ENCODE results near the gene NAA16. TPM values are rescaled to one million over a fixed set of nuclear protein-coding genes. Genes with fewer than 3 reads are reported as not detected.
A peak's percentile ranks its signal among the peaks of the same experiment; 100 is the strongest.
"Not testable (repeated sequence)": the region's sequence is repeated elsewhere in the genome, so short reads cannot be mapped to it uniquely, and the experiment has no call there.

NAA16 gene
- total and polyA plus RNA-seq, 2 donors (not counting 1 experiment from before 2014, with no cell fraction given): 14.3 to 33.5 TPM

DNA sequence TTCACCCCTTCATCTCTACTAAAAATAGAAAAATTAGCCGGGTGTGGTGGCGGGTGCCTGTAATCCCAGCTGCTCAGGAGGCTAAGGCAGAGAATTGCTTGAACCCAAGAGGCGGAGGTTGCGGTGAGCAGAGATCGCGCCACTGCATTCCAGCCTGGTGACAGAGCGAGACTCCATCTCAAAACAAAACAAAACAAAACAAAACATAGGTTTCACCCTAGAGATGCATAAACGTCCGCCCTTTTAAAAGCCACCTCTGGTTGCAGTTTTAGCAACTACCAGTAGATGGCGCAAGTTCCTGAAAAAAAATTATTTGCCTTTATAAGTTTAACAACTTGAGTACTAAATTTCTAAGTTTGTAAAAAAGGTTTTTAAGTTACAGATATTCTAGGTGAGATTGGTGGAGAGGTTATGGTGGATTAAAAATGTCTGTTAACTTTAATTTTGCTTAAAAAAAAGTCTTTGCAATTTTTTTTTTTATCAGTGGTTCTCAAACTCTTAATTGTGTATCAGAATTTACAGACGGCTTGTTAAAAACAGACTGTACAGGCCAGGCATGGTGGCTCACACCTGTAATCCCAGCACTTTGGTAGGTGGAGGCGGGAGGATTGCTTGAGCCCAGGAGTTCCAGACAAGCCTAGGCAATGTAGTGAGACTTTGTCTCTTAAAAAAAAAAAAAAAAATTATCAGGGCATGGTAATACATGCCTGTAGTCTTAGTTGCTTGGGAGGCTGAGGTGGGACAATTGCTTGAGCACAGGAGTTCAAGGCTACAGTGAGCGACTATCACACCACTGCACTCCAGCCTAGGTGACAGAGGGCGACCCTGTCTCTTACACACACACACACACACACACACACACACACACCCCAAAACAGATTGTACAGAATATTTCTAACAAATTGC, 42.1 kb downstream of the NAA16 start:
- Histone ChIP-seq H3K4me3 (ENCODE audit: control extremely low read depth in 1 of 5, extremely low read depth in 1 of 5, insufficient read depth in 1 of 5, low read depth in 2 of 5, low read length in 4 of 5) (no peak overlapping the region), H3K27me3 (replicated peaks in 1 of 4; ENCODE audit: control extremely low read depth in 1 of 4, control insufficient read depth in 3 of 4, insufficient read depth in 4 of 4, low read length in 3 of 4) (no peaks in the 10 kb centered on the region), H3K9ac (ENCODE audit: low read length) (no peak overlapping the region), H2AFZ (ENCODE audit: insufficient read depth, low read depth, low read length, poor library complexity, severe bottlenecking) (no peak overlapping the region), H4K20me1 (ENCODE audit: control insufficient read depth, insufficient read depth, low read length, poor library complexity, severe bottlenecking) (no peaks in the 10 kb centered on the region), H3K9me3 (ENCODE audit: control extremely low read depth in 1 of 3, control insufficient read depth in 2 of 3, insufficient read depth in 1 of 3, low read length in 2 of 3) (no peaks in the 10 kb centered on the region), H3K27ac (ENCODE audit: low read length in 2 of 2) (no peak overlapping the region), H3K79me2 (ENCODE audit: control insufficient read depth, insufficient read depth, low read length) (no peaks in the 10 kb centered on the region), H3K4me1 (ENCODE audit: control insufficient read depth in 2 of 2, insufficient read depth in 2 of 2, low read length in 2 of 2) (no peaks in the 10 kb centered on the region), H3K36me3 (replicated peaks in 1 of 2; ENCODE audit: control extremely low read depth in 1 of 2, control insufficient read depth in 1 of 2, extremely low read depth in 1 of 2, insufficient read depth in 2 of 2, low read length in 1 of 2) (peaks cover 2 to 23% of the 10 kb centered on the region in 2 experiments), H3K4me2 (replicated peaks; ENCODE audit: low read depth, low read length, poor library complexity, severe bottlenecking) (no peak overlapping the region)
- H3K4me3 Mint-ChIP-seq: no peak overlapping the region
- intact Hi-C loops (cut with micrococcal nuclease): loop anchor here (1.0 to 10.0 kb wide), 2 partner anchors 552 to 757 kb away; no protein-coding TSS in a partner anchor
- H3K27ac Mint-ChIP-seq: no peak overlapping the region
- peak; percentile 53 for ATAC-seq (ENCODE audit: low read depth)
- no peaks in the 10 kb centered on the region for H3K27me3 Mint-ChIP-seq
- H3K9me3 Mint-ChIP-seq (ENCODE audit: insufficient read depth): no peaks in the 10 kb centered on the region
- TF ChIP-seq EZH2 (IDR thresholded peaks at IDR 0.05; ENCODE audit: borderline replicate concordance, insufficient read depth, low read depth, low read length, poor library complexity, severe bottlenecking): no peak
- TF ChIP-seq, protein P1, sequence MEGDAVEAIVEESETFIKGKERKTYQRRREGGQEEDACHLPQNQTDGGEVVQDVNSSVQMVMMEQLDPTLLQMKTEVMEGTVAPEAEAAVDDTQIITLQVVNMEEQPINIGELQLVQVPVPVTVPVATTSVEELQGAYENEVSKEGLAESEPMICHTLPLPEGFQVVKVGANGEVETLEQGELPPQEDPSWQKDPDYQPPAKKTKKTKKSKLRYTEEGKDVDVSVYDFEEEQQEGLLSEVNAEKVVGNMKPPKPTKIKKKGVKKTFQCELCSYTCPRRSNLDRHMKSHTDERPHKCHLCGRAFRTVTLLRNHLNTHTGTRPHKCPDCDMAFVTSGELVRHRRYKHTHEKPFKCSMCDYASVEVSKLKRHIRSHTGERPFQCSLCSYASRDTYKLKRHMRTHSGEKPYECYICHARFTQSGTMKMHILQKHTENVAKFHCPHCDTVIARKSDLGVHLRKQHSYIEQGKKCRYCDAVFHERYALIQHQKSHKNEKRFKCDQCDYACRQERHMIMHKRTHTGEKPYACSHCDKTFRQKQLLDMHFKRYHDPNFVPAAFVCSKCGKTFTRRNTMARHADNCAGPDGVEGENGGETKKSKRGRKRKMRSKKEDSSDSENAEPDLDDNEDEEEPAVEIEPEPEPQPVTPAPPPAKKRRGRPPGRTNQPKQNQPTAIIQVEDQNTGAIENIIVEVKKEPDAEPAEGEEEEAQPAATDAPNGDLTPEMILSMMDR (IDR thresholded peaks at IDR 0.05): peak; percentile 94
- CTCF ChIA-PET: interaction anchor here (0.6 to 2.1 kb wide), 3 partner anchors 98 to 1779 kb away, joined by 3 to 14 read pairs (median 4); no protein-coding TSS in a partner anchor
- 42% methylated on average over 6 of the region's 14 CpGs for WGBS (ENCODE audit: insufficient coverage)
- POLR2A ChIA-PET: no interaction called here
- peaks cover 4% of the 10 kb centered on the region for H3K4me1 Mint-ChIP-seq
- peak; percentile 69 for DNase-seq

DNA sequence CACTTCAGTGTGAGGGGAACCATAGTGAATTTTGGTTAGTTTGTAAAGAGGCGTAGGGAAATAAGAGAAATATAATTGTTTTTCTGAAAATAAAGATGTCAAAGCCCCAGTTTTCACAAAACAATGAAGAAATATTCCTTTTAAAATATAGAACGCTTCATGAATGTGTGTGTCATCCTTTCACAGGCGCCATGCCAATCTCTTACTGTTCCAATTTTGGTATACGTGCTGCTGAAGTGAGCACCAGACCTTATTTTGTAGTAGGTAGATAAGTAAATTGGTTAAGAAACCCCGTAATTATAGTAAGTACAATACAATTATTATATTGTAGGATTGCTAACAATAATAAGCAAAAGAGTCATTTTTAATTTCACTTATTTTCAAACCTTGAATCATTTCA, 43.3 kb downstream of the NAA16 start:
- POLR2A ChIA-PET: no interaction called here
- no CpG with 5 or more reads among the region's 5 CpGs for WGBS (ENCODE audit: insufficient coverage)
- Mint-ChIP-seq H3K4me1 (peaks cover 4% of the 10 kb centered on the region), H3K9me3 (ENCODE audit: insufficient read depth) (no peaks in the 10 kb centered on the region), H3K27me3 (no peaks in the 10 kb centered on the region), H3K4me3 (no peak overlapping the region), H3K27ac (no peak overlapping the region)
- Histone ChIP-seq H3K9me3 (ENCODE audit: control extremely low read depth in 1 of 3, control insufficient read depth in 2 of 3, insufficient read depth in 1 of 3, low read length in 2 of 3) (no peaks in the 10 kb centered on the region), H3K4me3 (ENCODE audit: control extremely low read depth in 1 of 5, extremely low read depth in 1 of 5, insufficient read depth in 1 of 5, low read depth in 2 of 5, low read length in 4 of 5) (no peak overlapping the region), H3K4me1 (ENCODE audit: control insufficient read depth in 2 of 2, insufficient read depth in 2 of 2, low read length in 2 of 2) (no peaks in the 10 kb centered on the region), H3K36me3 (replicated peaks in 1 of 2; ENCODE audit: control extremely low read depth in 1 of 2, control insufficient read depth in 1 of 2, extremely low read depth in 1 of 2, insufficient read depth in 2 of 2, low read length in 1 of 2) (peaks cover 0 to 31% of the 10 kb centered on the region in 2 experiments), H4K20me1 (ENCODE audit: control insufficient read depth, insufficient read depth, low read length, poor library complexity, severe bottlenecking) (no peaks in the 10 kb centered on the region), H3K4me2 (replicated peaks; ENCODE audit: low read depth, low read length, poor library complexity, severe bottlenecking) (no peak overlapping the region), H3K27me3 (replicated peaks in 1 of 4; ENCODE audit: control extremely low read depth in 1 of 4, control insufficient read depth in 3 of 4, insufficient read depth in 4 of 4, low read length in 3 of 4) (no peaks in the 10 kb centered on the region), H3K79me2 (ENCODE audit: control insufficient read depth, insufficient read depth, low read length) (no peaks in the 10 kb centered on the region), H3K9ac (ENCODE audit: low read length) (no peak overlapping the region), H3K27ac (ENCODE audit: low read length in 2 of 2) (no peak overlapping the region), H2AFZ (ENCODE audit: insufficient read depth, low read depth, low read length, poor library complexity, severe bottlenecking) (no peak overlapping the region)
- intact Hi-C loops (cut with micrococcal nuclease): loop anchor here (10.0 kb wide), 1 partner anchor 550 kb away; no protein-coding TSS in a partner anchor
- no peak for ATAC-seq (ENCODE audit: low read depth)
- TF ChIP-seq, protein P1 (IDR thresholded peaks at IDR 0.05): no peak
- DNase-seq: no peak
- CTCF ChIA-PET: interaction anchor here (0.9 to 1.0 kb wide), 2 partner anchors 298 to 758 kb away, joined by 3 to 5 read pairs; no protein-coding TSS in a partner anchor

DNA sequence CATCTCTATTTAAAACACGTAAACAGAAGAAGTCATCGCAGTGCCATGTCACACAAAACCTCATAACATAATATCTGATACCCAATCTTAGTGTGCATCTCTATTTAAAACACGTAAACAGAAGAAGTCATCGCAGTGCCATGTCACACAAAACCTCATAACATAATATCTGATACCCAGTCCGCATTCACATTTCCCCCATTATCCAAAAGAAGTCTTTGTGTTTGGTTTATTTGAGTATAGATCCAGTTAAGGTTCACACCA, 45.2 kb downstream of the NAA16 start:
- H2AFZ ChIP-seq (ENCODE audit: insufficient read depth, low read depth, low read length, poor library complexity, severe bottlenecking): not testable (repeated sequence)

More for the DNA sequence above, 45.2 kb downstream of the NAA16 start:
- H3K79me2 ChIP-seq (ENCODE audit: control insufficient read depth, insufficient read depth, low read length); H3K27ac ChIP-seq (ENCODE audit: low read length in 2 of 2); H3K9me3 Mint-ChIP-seq (ENCODE audit: insufficient read depth); H3K4me2 ChIP-seq (replicated peaks; ENCODE audit: low read depth, low read length, poor library complexity, severe bottlenecking); POLR2A ChIA-PET; ATAC-seq (ENCODE audit: low read depth); H3K9ac ChIP-seq (ENCODE audit: low read length); H3K4me3 Mint-ChIP-seq; H3K9me3 ChIP-seq (ENCODE audit: control extremely low read depth in 1 of 3, control insufficient read depth in 2 of 3, insufficient read depth in 1 of 3, low read length in 2 of 3); H3K4me1 Mint-ChIP-seq; DNase-seq; H3K27me3 Mint-ChIP-seq; H4K20me1 ChIP-seq (ENCODE audit: control insufficient read depth, insufficient read depth, low read length, poor library complexity, severe bottlenecking); H3K27me3 ChIP-seq (replicated peaks in 1 of 4; ENCODE audit: control extremely low read depth in 1 of 4, control insufficient read depth in 3 of 4, insufficient read depth in 4 of 4, low read length in 3 of 4); H3K4me3 ChIP-seq (ENCODE audit: control extremely low read depth in 1 of 5, extremely low read depth in 1 of 5, insufficient read depth in 1 of 5, low read depth in 2 of 5, low read length in 4 of 5); H3K4me1 ChIP-seq (ENCODE audit: control insufficient read depth in 2 of 2, insufficient read depth in 2 of 2, low read length in 2 of 2); H3K27ac Mint-ChIP-seq: not testable (repeated sequence)
- no CpG with 5 or more reads among the region's 5 CpGs for WGBS (ENCODE audit: insufficient coverage)
- intact Hi-C loops (cut with micrococcal nuclease): loop anchor here (10.0 kb wide), 1 partner anchor 548 kb away; no protein-coding TSS in a partner anchor
- CTCF ChIA-PET: interaction anchor here (1.1 kb wide), 1 partner anchor 296 kb away, joined by 4 read pairs; no protein-coding TSS in a partner anchor
- H3K36me3 ChIP-seq (replicated peaks in 1 of 2; ENCODE audit: control extremely low read depth in 1 of 2, control insufficient read depth in 1 of 2, extremely low read depth in 1 of 2, insufficient read depth in 2 of 2, low read length in 1 of 2): peaks cover 0 to 35% of the 10 kb centered on the region in 2 experiments
